IPS DF 6.9 (cell line): ENCODE data around the gene SCFD2.
"Not testable (repeated sequence)": the region's sequence is repeated elsewhere in the genome, so short reads cannot be mapped to it uniquely, and the experiment has no call there.

ENCODE experiments used
- DNase-seq: peaks from one replicate; pipeline ENCODE4 v3.0.0-alpha.2; 2013; ENCODE audit warnings: low read depth, low spot score
- H3K27ac ChIP-seq: one replicate; pipeline ENCODE4 v1.5.1; 2013; ENCODE audit warnings: low read length, control low read depth
- H3K27me3 ChIP-seq: 2 replicates; pipeline ENCODE4 v1.6.1; 2013; ENCODE audit warnings: mild to moderate bottlenecking, low read length; ENCODE audit not compliant: control insufficient read depth, insufficient read depth
- H3K36me3 ChIP-seq: 2 replicates; pipeline ENCODE4 v1.6.1; 2013; ENCODE audit warnings: low read length; ENCODE audit not compliant: control insufficient read depth, insufficient read depth
- H3K4me1 ChIP-seq: 2 replicates; pipeline ENCODE4 v1.6.1; 2013; ENCODE audit warnings: low read length; ENCODE audit not compliant: control insufficient read depth, insufficient read depth
- H3K4me3 ChIP-seq: 2 replicates; pipeline ENCODE4 v1.5.1; 2013; ENCODE audit warnings: mild to moderate bottlenecking, low read length
- H3K9me3 ChIP-seq: 2 replicates; pipeline ENCODE4 v1.6.1; 2013; ENCODE audit warnings: low read length, inconsistent platforms; ENCODE audit not compliant: control insufficient read depth, insufficient read depth
- WGBS: extraction: QIAGEN DNeasy Blood & Tissue Kit; methylation state at CpG from one replicate; pipeline ENCODE4 v1.1.7; 2013; ENCODE audit warnings: mixed read lengths, missing lambda C conversion rate; ENCODE audit not compliant: insufficient read length, insufficient coverage; 5-methylcytosine and 5-hydroxymethylcytosine counted together

The SCFD2 gene

GRCh38 chr4:53039741-53040458 is 326.0 kb downstream of the SCFD2 start:
- H3K4me3 ChIP-seq, result no peak overlapping the region
- no peak for DNase-seq
- no peaks in the 10 kb centered on the region for H3K4me1 ChIP-seq
- H3K27me3 ChIP-seq, result no peaks in the 10 kb centered on the region
- no peak overlapping the region for H3K27ac ChIP-seq
- no CpG with 5 or more reads among the region's 4 CpGs for WGBS
- H3K36me3 ChIP-seq, result no peaks in the 10 kb centered on the region
- no peaks in the 10 kb centered on the region for H3K9me3 ChIP-seq

GRCh38 chr4:53037892-53038291 is 328.0 kb downstream of the SCFD2 start:
- H3K27me3 ChIP-seq, result no peaks in the 10 kb centered on the region
- no peak overlapping the region for H3K4me3 ChIP-seq
- DNase-seq, result no peak
- no peaks in the 10 kb centered on the region for H3K4me1 ChIP-seq
- H3K36me3 ChIP-seq, result no peaks in the 10 kb centered on the region
- no CpG with 5 or more reads among the region's 1 CpG for WGBS
- H3K27ac ChIP-seq, result no peak overlapping the region
- H3K9me3 ChIP-seq, result no peaks in the 10 kb centered on the region

GRCh38 chr4:53032908-53033307 is 333.0 kb downstream of the SCFD2 start:
- no CpG with 5 or more reads among the region's 1 CpG for WGBS
- not testable (repeated sequence) for H3K4me1 ChIP-seq, H3K27me3 ChIP-seq, H3K9me3 ChIP-seq, H3K27ac ChIP-seq, H3K36me3 ChIP-seq, DNase-seq, H3K4me3 ChIP-seq

- H3K4me3 ChIP-seq, result no peak overlapping the region
- no peaks in the 10 kb centered on the region for H3K9me3 ChIP-seq
- H3K4me1 ChIP-seq, result no peaks in the 10 kb centered on the region
- no peaks in the 10 kb centered on the region for H3K36me3 ChIP-seq
- DNase-seq, result no peak
- WGBS, result no CpG with 5 or more reads among the region's 2 CpGs
- H3K27ac ChIP-seq, result no peak overlapping the region
- no peaks in the 10 kb centered on the region for H3K27me3 ChIP-seq
These were observed 339.6 kb downstream of the SCFD2 start for GRCh38 chr4:53026233-53026632.

- H3K4me3 ChIP-seq, result no peak overlapping the region
- no peaks in the 10 kb centered on the region for H3K36me3 ChIP-seq
- no peak overlapping the region for H3K27ac ChIP-seq
- H3K27me3 ChIP-seq, result no peaks in the 10 kb centered on the region
- no peak for DNase-seq
- no CpG with 5 or more reads among the region's 3 CpGs for WGBS
- no peaks in the 10 kb centered on the region for H3K9me3 ChIP-seq
- H3K4me1 ChIP-seq, result no peaks in the 10 kb centered on the region
These were observed 342.1 kb downstream of the SCFD2 start for GRCh38 chr4:53023677-53024299.

GRCh38 chr4:53022513-53023100 is 343.3 kb downstream of the SCFD2 start:
- no CpG with 5 or more reads among the region's 2 CpGs for WGBS

GRCh38 chr4:53021754-53022512 is 343.9 kb downstream of the SCFD2 start:
- no peak for DNase-seq
- Histone ChIP-seq H3K9me3 (no peaks in the 10 kb centered on the region), H3K27ac (no peak overlapping the region), H3K4me1 (no peaks in the 10 kb centered on the region), H3K4me3 (no peak overlapping the region), H3K27me3 (no peaks in the 10 kb centered on the region), H3K36me3 (no peaks in the 10 kb centered on the region)
- no CpG with 5 or more reads among the region's 2 CpGs for WGBS

More at GRCh38 chr4:53022513-53023100, 343.3 kb downstream of the SCFD2 start:
- H3K4me3 ChIP-seq, result no peak overlapping the region
- DNase-seq, result no peak
- no peaks in the 10 kb centered on the region for H3K4me1 ChIP-seq
- H3K36me3 ChIP-seq, result no peaks in the 10 kb centered on the region
- H3K27me3 ChIP-seq, result no peaks in the 10 kb centered on the region
- H3K27ac ChIP-seq, result no peak overlapping the region
- no peaks in the 10 kb centered on the region for H3K9me3 ChIP-seq

GRCh38 chr4:53019485-53020382 is 346.1 kb downstream of the SCFD2 start:
- H3K27ac ChIP-seq, result no peak overlapping the region
- H3K4me3 ChIP-seq, result no peak overlapping the region
- no peaks in the 10 kb centered on the region for H3K36me3 ChIP-seq
- WGBS, result no CpG with 5 or more reads among the region's 6 CpGs
- H3K27me3 ChIP-seq, result no peaks in the 10 kb centered on the region
- no peaks in the 10 kb centered on the region for H3K4me1 ChIP-seq
- DNase-seq, result no peak
- no peaks in the 10 kb centered on the region for H3K9me3 ChIP-seq

- no CpG with 5 or more reads among the region's 3 CpGs for WGBS
- Histone ChIP-seq H3K4me1 (no peaks in the 10 kb centered on the region), H3K27me3 (no peaks in the 10 kb centered on the region), H3K27ac (no peak overlapping the region), H3K9me3 (no peaks in the 10 kb centered on the region), H3K4me3 (no peak overlapping the region), H3K36me3 (no peaks in the 10 kb centered on the region)
- no peak for DNase-seq
These were observed 347.4 kb downstream of the SCFD2 start for GRCh38 chr4:53018471-53018870.
